HG02588 (cell line): ENCODE results near the gene DDX59.
A peak's percentile ranks its signal among the peaks of the same experiment; 100 is the strongest.

Source experiments
- ATAC-seq: cut with Tn5 transposase; IDR thresholded peaks from one replicate; pipeline ENCODE4 v1.9.1; 2021; ENCODE audit warnings: mild to moderate bottlenecking, moderate library complexity; ENCODE audit not compliant: unreplicated experiment

Gene DDX59

DNA sequence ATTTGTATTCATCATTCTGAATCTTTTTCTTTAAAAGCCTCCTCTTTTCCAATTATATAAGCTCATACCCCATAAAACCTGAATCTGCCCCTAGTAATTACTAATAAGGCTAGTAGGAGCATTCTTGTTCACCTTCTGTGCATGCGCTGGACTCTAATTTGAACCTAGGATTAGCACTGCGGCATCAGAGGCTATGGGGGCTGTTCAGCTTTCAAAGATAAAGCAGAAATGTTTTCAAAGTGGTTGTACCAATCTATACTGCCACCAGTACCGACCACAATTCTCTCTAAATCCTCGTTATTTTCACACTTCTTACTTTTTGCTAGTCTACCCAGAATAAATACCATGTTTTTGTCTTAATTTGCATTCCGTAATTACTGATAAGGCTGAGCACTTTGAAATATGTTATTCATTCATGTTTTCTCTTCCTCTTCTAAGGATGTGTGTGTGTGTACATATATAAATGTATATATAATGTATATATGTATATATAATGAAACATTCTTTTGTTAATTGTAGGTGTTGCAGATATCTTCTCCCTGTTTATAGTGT, 1.6 kb upstream of the DDX59 start:
- no peak for ATAC-seq

DNA sequence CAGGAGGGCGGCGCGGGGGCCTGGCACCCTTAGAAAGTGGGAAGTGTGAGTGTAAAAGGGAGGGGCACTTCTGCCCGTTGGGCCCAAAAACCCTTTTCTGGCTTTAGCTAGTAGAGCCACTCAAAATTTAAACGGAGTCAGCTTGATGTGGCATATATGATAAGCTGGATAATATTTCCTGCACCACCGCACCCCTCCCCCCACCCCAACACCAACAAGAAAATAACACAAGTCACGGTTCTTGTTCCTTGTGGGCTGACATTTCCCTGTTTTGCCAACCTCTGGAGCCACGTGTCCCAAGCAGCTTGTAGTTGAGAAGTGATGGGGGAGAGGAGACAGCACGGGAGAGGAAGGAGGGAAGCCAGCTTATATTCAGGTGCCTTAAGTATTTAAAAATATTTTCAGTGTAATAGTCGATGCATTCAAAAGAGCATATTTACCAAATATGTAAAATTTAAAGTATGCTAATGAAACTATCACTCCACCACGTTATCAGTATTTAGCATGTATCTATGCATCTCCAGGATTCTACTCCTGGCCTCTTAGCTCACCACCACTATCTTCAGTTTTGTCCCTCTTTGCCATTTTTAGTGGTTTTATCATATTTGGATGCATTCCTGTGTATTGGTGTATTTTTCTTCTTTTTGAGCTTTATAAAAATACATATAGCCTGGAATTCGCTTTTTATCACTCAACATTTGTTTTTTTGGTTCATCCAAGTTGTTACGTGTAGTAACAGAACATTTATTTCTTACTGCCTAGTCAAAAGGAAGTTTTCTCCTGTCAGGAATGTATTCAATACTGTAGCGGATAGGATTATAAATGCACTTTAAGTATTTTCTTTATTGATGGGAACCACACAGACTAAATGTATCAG, 773 bp upstream of the DDX59 start:
- ATAC-seq: no peak

DNA sequence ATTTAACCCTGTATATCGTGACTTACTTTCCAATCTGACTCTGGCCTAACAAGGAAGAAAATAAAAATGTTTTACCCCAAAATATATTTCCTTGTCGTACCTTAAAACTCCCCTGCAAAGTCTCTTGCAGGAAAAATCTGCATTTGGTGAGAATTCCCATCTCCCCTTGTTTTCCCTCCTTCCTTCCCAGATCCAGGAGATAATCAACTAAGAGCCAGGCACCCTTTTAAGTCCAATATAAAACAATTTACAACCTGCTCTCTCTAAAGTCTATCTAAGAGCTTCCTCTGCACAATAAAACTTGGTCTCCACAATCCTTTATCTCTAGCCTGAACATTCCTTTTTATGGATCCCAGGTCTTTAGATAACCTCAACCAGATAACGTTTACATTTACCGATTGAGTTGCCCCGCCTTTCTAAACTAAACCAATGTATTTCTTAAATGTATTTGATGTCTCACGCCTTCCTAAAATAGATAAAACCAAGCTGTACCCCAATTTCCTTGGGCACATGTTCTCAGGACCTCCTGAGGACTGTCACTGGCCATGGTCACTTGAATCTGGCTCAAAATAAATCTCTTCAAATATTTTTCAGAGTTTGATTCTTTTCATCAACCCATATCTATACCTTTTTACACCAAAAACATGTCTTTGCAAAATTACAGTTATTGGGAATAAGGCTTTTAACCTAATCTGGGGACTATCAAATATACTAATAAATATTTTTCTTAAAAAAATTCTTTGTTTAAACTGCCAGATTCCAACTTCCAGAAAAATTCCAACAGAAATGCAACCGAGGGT, 993 bp downstream of the DDX59 start:
- ATAC-seq: no peak

DNA sequence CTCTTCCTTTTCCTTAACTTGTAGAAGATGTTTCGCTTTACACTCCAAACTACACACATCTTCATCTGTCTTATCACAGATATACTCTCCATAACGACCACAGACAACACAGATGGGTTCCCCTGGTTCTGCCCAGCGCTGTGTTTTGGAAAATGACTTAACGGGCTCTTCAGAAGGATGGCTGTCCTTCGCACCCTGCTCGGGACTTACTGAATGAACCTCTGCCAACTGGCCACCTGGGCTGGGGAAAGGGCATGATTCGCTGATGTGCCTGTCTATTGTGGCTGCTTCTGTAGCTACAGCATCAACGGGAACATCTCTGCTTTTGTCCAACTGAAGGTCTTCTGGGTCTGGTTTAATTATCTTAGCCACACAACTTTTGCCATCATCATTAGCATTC, 3.4 kb downstream of the DDX59 start:
- ATAC-seq: no peak

DNA sequence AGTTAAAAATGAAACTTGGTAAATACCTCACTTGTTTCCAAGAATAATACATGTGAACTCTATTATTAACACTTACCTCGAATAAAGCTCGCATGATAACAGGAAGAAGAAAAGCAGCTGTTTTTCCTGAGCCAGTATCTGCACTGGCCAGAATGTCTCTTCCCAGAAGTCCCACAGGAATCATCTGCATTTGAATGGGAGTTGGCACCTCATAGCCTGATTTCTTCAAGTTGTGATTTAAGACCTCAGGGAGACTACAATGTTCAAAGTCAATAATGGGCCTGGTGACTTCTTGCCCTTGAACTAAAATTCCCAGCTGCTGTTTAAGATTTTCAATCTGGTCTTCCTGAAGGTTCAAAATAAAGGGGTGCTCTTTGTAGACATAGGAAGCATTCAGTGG, 3.8 kb downstream of the DDX59 start:
- ATAC-seq: no peak

DNA sequence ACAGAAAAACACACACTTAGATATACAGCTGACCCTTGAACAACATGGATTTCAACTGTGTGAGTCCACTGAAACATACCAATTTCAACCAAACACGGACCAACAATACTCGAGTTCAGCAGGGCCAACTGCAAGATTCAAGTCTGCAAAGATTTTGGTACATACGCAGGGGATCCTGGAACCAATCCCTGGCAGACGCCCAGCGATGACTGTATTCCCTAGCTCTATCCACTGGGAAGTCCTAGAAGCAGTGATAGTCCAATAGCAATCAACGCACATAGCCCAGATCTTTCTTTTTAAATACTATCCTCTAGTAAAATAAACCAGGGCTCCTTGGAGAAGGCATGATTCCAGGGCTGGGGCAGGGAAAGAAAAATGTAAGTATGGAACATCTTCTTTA, 9.0 kb downstream of the DDX59 start:
- no peak for ATAC-seq

DNA sequence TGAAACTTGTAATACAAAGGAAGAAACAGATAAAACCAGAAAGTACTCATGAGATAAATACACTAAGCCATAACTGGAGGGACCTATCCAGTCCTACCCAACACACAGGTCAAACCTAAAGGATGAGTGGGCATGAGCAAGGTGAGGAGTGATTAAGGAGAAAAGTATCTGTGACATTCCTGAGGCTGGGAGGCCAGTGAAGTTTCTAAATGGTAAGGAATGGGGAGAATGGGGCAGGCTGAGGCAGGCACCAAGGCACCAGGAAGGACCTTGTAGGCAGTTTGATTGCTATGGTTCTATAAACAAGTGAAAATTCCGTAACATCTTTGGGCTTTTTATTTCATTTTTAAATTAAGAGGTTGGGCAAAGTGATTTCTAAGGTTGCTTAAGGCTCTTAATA, 10.4 kb downstream of the DDX59 start:
- no peak for ATAC-seq

DNA sequence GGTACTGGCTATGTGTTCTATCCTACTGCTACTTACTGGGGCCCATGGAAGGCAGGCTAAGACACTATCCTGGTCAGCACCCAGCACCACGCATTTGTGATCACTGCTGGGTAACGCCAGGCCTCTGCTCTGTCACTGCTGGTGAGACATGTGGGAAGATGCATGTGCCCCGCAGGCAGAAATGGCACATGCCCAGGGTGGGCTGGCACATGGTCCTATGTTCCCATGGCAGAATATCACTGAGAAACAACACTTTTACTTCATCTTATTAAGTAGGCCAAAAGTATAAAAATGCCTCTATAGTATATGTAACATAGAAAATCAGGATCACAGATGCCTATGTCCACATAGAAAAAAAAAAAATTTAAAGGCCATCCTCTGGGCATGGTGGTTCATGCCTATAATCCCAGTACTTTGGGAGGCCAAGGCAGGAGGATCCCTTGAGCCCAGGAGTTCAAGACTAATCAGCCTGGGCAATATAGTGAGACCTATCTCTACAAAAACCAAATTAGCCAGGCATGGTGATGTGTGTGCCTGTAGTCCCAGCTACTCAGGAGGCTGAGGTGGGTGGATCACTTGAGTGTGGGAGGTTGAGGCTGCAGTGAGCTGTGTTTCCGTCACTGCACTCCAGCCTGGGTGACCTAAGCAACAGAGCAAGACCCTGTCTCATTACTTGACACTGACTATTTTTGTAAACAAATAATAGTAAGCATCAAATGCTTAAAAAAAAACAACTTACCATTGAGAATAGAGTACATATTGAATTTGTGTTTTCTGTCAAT, 11.5 kb downstream of the DDX59 start:
- ATAC-seq: no peak

DNA sequence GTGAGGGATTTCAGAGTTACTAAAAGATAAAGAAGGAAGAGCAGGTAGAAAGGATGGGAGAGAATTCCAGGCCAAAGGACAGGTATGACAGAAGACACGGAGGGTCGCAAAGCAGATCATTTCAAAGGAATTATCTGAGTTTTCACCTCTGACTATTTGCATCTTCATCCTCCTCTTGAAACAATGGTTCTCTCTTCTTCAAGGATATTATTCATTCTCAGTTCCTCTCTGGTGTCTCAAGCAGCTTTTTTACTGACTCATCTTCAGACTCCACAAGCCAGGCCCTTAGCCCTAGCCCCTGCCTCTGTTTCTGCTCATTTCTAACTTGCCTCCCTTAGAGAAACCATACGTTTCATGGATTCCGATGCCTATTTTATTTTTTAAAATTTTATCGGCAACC, 15.0 kb downstream of the DDX59 start:
- peak; percentile 93 for ATAC-seq

DNA sequence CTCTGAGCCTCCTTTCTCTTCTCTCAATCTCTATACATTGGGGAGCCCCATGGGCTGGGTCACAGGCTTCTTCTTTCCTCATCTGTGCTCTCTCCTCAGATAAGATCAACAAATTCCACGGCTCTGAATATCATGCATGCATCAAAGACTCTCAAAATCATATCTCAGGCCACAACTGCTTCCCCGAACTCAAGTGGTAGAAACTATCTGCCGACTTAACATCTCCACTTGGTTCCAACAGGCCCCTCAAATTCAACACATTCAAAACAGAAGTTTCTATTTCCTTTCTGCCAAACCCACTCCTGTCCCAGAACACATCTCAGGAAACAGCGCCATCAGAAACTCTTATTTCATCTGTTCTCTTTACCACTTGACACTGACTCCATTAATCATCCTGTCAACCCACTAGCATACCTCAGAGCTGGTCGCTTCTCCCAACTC, 16.7 kb downstream of the DDX59 start:
- no peak for ATAC-seq

DNA sequence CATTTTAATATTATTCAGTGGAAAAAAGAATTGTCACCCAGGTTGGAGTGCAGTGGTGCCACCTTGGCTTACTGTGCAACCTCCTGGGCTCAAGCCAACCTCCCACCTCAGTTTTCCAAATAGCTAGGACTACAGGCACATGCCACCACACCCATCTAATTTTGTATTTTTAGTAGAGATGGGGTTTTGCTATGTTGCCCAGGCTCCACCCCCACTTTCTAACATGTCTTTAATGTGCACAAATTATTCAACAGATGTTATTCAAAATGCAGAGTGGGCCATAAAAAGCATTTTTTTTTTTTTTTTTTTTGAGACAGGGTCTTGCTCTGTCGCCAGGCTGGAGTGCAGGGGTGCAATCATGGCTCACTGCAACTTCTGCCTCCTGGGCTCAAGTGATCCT, 17.3 kb downstream of the DDX59 start:
- ATAC-seq: no peak

DNA sequence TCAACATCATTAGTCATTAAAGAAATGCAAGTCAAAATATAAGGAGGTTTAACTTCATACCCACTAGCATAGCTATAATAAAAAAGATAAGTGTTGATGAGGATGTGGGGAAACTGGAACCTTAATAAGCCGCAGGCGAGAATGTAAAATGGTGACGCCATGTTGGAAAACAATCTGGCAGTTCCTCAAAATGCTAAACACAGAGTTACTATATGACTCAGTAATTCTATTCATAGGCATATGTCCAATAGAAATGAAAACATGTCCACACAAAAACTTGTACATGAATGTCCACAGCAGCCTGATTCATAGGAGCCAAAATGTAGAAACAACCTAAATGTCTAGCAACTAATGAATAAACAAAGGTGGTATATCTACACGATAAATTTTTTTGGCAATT, 23.2 kb downstream of the DDX59 start:
- ATAC-seq: no peak

DNA sequence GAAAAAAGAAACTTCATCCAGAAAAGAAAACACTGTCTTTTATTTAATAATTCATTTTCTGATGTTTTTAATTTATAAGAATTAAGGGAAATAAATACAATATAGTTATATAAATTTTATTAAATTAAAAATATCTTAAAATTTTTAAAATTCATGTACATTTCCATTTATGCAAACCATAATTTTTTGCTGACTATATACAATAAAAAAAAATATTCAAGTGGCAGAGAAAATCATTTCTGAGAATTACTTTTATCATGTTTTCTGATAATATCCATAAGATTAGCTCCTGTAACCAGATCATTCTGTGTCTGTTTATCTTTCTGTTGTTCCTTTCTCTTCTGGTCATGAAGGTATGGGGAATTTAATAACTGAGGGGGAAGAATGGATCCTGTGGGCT, 25.7 kb downstream of the DDX59 start:
- no peak for ATAC-seq

DNA sequence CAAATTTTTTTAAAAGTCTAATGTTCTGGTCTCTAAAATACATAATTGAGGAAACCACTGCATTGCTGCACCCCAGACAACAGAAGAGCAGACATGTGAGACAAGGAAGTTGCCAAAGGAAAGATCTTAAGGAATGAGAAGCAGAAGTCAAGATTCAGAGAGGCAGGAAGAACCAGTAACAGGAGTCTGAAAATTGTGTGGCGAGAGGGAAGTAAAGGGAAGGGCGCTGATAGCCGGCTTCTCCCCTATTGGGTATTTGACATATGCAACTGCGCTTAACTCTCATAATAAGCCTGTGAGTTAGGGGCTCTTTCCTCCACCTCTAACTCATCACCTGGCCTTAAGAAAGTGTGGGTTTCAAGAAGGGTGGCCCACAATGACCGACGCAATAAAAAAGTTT, 27.2 kb downstream of the DDX59 start:
- no peak for ATAC-seq

DNA sequence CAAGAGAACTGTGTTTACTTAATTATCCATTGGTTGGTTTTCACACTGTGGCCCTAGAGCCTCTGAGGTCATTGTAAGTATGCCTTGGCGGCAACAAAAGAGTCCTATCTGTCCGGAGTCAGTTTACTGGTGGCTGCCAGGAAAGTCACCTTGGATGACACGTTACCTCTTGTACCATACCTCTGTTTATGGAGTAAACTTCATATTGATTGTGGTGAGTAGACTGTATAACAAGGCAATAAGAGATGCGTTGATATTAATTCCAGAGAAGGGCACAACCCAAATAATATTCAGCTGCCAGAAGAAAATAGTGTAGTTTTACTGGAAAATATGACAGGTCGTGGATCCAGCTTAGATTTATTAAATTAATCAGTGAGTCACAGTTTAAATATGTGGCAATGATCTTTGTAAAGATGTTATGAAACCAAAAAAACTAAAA, 28.7 kb downstream of the DDX59 start:
- no peak for ATAC-seq

DNA sequence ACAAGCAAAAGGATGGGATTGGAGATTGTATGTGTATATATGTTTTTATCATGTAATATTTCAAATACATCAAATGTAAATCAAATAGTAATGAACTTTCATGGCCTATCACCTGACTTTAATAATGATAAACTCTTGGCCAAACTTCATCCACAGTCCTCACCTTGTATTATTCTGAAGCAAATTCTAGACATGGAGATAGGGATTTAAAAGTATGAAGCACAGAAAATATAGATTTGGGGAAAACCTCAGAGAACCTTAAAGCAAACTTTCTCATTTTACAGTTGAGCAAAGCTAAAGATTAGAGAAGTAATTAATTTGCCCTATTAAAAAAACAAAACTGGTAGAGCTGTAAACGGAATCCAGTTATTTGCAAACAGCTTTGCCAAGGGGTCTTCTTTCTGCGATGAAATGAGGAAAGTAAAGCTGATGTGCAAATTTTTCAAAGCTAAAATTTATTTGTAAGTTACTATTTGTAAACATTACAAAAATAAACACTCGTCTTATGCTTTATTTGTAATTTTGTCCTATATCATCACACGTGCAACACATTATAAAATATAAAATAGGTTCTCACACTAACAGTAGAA, 29.2 kb downstream of the DDX59 start:
- no peak for ATAC-seq

DNA sequence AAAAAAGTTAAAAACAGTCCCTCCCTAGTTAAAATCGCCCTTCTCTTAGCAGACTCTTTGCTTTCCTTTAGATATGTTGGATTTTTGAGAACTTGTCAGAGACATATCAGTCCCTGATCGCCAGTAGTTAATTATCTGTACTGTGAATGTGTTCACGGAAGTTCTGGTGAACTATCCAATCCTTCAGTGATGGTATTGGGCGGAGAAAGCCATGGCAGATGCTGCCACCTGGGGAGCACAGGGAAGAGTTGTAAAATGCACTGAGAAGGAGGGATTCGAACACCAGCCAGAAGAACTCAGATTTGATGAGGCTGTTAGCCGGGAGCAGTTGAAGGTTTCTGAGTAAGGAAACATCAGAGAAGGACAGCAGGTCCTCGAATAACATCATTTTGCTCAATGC, 31.6 kb downstream of the DDX59 start:
- ATAC-seq: no peak

DNA sequence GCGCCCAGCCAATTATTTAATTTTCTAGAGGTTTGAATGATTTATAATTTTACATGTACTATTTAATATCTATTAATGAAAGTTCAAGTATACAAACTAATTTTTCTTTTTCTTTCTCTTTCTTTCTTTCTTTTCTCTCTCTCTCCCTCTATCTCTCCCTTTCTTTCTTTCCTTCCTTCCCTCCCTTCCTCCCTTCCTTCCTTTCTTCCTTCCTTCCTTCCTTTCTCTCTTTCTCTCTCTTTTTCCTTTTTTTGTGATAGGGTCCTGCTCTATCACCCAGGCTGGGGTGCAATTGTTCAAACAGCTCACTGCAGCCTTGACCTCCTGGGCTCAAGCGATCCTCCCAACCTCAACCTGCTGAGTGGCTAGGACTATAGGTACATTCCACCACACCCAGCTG, 33.0 kb downstream of the DDX59 start:
- no peak for ATAC-seq

DNA sequence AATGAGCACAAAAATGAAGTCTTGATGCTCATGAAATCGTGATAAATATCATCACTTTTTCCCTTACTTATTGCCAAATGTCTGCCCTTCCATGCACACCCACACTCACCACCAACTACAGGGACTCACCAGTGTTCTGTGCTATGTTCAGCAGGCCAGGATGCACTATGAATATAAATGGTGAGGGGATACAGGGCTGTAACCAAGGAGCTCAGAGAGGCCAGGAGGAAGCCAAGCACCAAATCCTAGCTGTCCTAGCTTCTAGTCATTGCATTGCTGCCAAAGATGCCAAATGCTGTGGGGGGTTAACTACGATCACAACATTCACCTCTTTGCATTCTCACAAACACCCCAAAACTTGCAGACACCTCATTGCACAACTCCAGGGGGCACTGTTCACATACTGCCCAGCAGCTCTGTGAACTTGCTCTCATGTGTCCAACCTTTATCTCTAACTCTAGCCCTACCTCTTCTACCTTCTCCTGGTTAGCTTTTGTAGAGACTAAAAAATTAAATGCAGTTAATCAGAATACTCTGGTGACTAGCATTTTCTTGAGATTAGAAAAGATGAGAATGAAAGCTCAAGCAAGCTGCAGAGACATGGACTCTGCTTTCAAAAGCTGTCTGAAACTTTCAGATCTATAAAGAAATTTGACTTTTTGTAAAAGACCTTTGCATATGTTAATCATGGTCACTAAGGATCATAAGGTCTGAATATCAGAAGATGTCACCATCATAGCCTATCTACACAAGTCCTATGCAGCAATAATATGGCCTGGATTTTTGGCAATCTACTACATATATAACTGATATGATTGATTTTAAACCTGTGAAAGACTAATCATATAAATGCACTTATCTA, 35.2 kb downstream of the DDX59 start:
- no peak for ATAC-seq

DNA sequence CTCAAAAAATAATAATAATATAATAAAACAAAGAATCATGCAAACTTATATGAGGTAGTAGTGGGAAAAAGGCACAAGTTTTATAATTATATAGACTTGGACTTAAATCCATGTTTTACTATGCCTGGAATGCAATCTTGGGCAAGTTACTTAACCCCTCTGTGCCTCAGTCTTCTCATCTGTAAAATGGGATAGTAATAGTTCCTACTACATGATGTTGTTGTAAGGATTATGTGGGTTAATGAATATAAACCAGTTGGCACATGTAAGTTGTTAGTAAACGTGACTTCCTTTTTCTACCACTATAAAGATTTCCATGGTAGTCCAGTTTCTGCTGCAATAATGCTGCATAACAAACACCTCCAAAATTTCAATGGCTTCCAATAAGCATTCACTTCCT, 38.3 kb downstream of the DDX59 start:
- no peak for ATAC-seq
